GM12878 (cell line): Measurements from ENCODE around the gene TOMM40L. TPM values are rescaled to one million over a fixed set of nuclear protein-coding genes. Genes with fewer than 3 reads are reported as not detected.

Experiments
- ATAC-seq: fragments of 200-7000 bp; cut with Tn5 transposase; 3 replicates; pipeline ENCODE4 v1.9.1; 2020; ENCODE audit warnings: mild to moderate bottlenecking, moderate library complexity
- BruUV-seq: library from RNA; stranded (reverse); fragments of 400-500 nt; replicated peaks from 2 replicates; lab custom pipeline; 2021; lab: Mats Ljungman, UMichigan
- CTCF ChIA-PET: fragments of 300-600 bp; sonication (Branson Sonifier 250); formaldehyde crosslinking; extraction: SDS; loops from one replicate; lab custom pipeline; 2021; ENCODE audit warnings: inconsistent platforms; lab: Yijun Ruan, JAX
- POLR2A ChIA-PET: fragments of 350-600 bp; formaldehyde crosslinking; extraction: SDS; loops from one replicate; lab custom pipeline; 2021; ENCODE audit warnings: inconsistent platforms; lab: Charles Lee
- RAD21 ChIA-PET: fragments of 300-600 bp; sonication (Branson Sonifier 250); formaldehyde crosslinking; loops from one replicate; lab custom pipeline; 2023; ENCODE audit warnings: antibody characterized with exemption; ENCODE audit not compliant: unreplicated experiment; lab: Charles Lee
- SMC1A ChIA-PET: fragments of 300-600 bp; sonication (Branson Sonifier 250); formaldehyde crosslinking; loops from one replicate; lab custom pipeline; 2023; ENCODE audit not compliant: unreplicated experiment, uncharacterized antibody; lab: Charles Lee
- DNase-seq: peaks from one replicate; pipeline ENCODE4 v3.0.0-alpha.2; 2011; ENCODE audit warnings: low read depth, low spot score
- FAIRE-seq: peaks from 3 replicates; lab custom pipeline; 2011; peaks lifted over from hg19 to GRCh38; lab: Jason Lieb, UNC
- H2AFZ ChIP-seq: 2 replicates; pipeline ENCODE4 v1.6.0; 2011; ENCODE audit warnings: low read depth, low read length, control low read depth; ENCODE audit not compliant: control insufficient read depth
- H3K27ac ChIP-seq: 2 replicates; pipeline ENCODE4 v1.5.1; 2011; ENCODE audit warnings: control low read depth; ENCODE audit not compliant: control insufficient read depth, insufficient read depth
- H3K27me3 ChIP-seq, 2 experiments: replicated peaks in 1 of 2; 2 replicates each; pipeline versions ENCODE4 v1.6.0 to v1.6.1; 2011; ENCODE audit warnings: low read length in 1 of 2; ENCODE audit not compliant: control insufficient read depth in 2 of 2, insufficient read depth in 2 of 2
- H3K36me3 ChIP-seq, 2 experiments: 2 replicates each; pipeline ENCODE4 v1.5.1; 2011; ENCODE audit warnings: low read length in 1 of 2; ENCODE audit not compliant: control insufficient read depth in 2 of 2, insufficient read depth in 2 of 2
- H3K4me1 ChIP-seq: 2 replicates; pipeline ENCODE4 v1.6.1; 2011; ENCODE audit warnings: mild to moderate bottlenecking, low read length, moderate library complexity, mixed read lengths; ENCODE audit not compliant: control insufficient read depth, insufficient read depth
- H3K4me2 ChIP-seq: 2 replicates; pipeline ENCODE4 v1.6.0; 2011; ENCODE audit warnings: control low read depth; ENCODE audit not compliant: control insufficient read depth, insufficient read depth
- H3K4me3 ChIP-seq: fragments of 200-600 bp; sonication (generic); 2 replicates; pipeline ENCODE4 v1.5.1; 2016
- H3K79me2 ChIP-seq: 2 replicates; pipeline ENCODE4 v1.6.0; 2011; ENCODE audit warnings: low read length; ENCODE audit not compliant: control insufficient read depth, insufficient read depth
- H3K9ac ChIP-seq: 2 replicates; pipeline ENCODE4 v1.8.0; 2011; ENCODE audit warnings: low read length, control low read depth, mixed read lengths; ENCODE audit not compliant: control insufficient read depth, insufficient read depth
- H3K9me3 ChIP-seq: replicated peaks from 3 replicates; pipeline ENCODE4 v1.5.1; 2011; ENCODE audit warnings: mild to moderate bottlenecking, low read length; ENCODE audit not compliant: control insufficient read depth, insufficient read depth
- H4K20me1 ChIP-seq: 2 replicates; pipeline ENCODE4 v1.6.0; 2011; ENCODE audit not compliant: control insufficient read depth, insufficient read depth
- CEBPZ ChIP-seq: fragments of 150-350 bp; IDR thresholded peaks from 2 replicates; pipeline ENCODE4 v1.6.1; 2016; ENCODE audit warnings: low read depth, low read length
- CTCF ChIP-seq, 3 experiments: IDR thresholded peaks in 2 of 3; conservative IDR thresholded peaks in 1 of 3; 2 replicates each; pipeline ENCODE4 v1.5.1; 2011; ENCODE audit warnings: low read depth in 3 of 3, low read length in 3 of 3, mild to moderate bottlenecking in 3 of 3, control low read depth in 2 of 3, moderate library complexity in 2 of 3, inconsistent platforms in 1 of 3, mixed read lengths in 1 of 3; ENCODE audit not compliant: control insufficient read depth in 2 of 3, insufficient read depth in 1 of 3; ENCODE audit errors: extremely low read depth in 1 of 3
- EED ChIP-seq: sonication (generic); IDR thresholded peaks from 2 replicates; pipeline ENCODE4 v1.6.1; 2016; ENCODE audit warnings: antibody characterized with exemption, low read depth
- EZH2 ChIP-seq: IDR thresholded peaks from 2 replicates; pipeline ENCODE4 v1.6.1; 2012; ENCODE audit warnings: low read depth, mild to moderate bottlenecking, control low read depth, inconsistent platforms, low read length, borderline replicate concordance; ENCODE audit not compliant: control insufficient read depth
- HCFC1 ChIP-seq: fragments of 150-350 bp; IDR thresholded peaks from 2 replicates; pipeline ENCODE4 v1.6.1; 2014; ENCODE audit warnings: low read length
- JUND ChIP-seq: IDR thresholded peaks from 2 replicates; pipeline ENCODE4 v1.6.1; 2012; ENCODE audit warnings: low read depth, mild to moderate bottlenecking, low read length, improper control_type of control experiment, moderate library complexity
- KDM1A ChIP-seq: fragments of 200-600 bp; sonication (generic); IDR thresholded peaks from 2 replicates; pipeline ENCODE4 v1.6.1; 2016; ENCODE audit warnings: borderline replicate concordance
- PAX5 ChIP-seq: IDR thresholded peaks from 2 replicates; pipeline ENCODE4 v1.6.1; 2011; ENCODE audit warnings: low read depth, low read length, borderline replicate concordance
- PRDM15 ChIP-seq: fragments of 450-650 bp; formaldehyde crosslinking; IDR thresholded peaks from 2 replicates; pipeline ENCODE4 v1.4.0; 2020; ENCODE audit warnings: mild to moderate bottlenecking, moderate library complexity
- RELA ChIP-seq: fragments of 450-650 bp; IDR thresholded peaks from 2 replicates; pipeline ENCODE4 v1.8.0; 2014; ENCODE audit warnings: borderline replicate concordance; ENCODE audit not compliant: partially characterized antibody
- SIN3A ChIP-seq: IDR thresholded peaks from 2 replicates; pipeline ENCODE4 v1.6.1; 2012; ENCODE audit warnings: low read depth, low read length, improper control_type of control experiment
- SP1 ChIP-seq: IDR thresholded peaks from one replicate; pipeline ENCODE4 v1.6.1; 2011; ENCODE audit warnings: low read depth, low read length
- SREBF2 ChIP-seq: IDR thresholded peaks from 2 replicates; pipeline ENCODE4 v1.6.1; 2012; ENCODE audit warnings: mild to moderate bottlenecking, low read length
- WGBS: methylation state at CpG from one replicate; pipeline ENCODE4 v1.1.6; 2016; ENCODE audit warnings: low lambda C conversion rate; ENCODE audit not compliant: insufficient replicate concordance, insufficient coverage; ENCODE audit errors: missing lambda C conversion rate; 5-methylcytosine and 5-hydroxymethylcytosine counted together
- in situ Hi-C: fragments of 300-500 bp; cut with MboI; formaldehyde crosslinking; loops from 9 replicates; pipeline ENCODE4 v1.14.3; 2018; ENCODE audit warnings: mixed read lengths
- intact Hi-C: fragments of 100-400 bp; cut with micrococcal nuclease; formaldehyde crosslinking; loops from one replicate; pipeline ENCODE4 v1.14.2; 2022; ENCODE audit not compliant: unreplicated experiment
- polyA plus RNA-seq, 11 experiments: library from polyadenylated mRNA; depleted of rRNA in 4 of 11; unstranded in 6 of 11; stranded (reverse) in 5 of 11; fragments of >200 nt; fragmentation: Nextera tagmentation in 4 of 11; fragmentation: Illumina TruSeq in 1 of 11; extraction: Ambion mirVana in 4 of 11; extraction: Trizol in 1 of 11; gene quantifications; 1 replicate in 1 of 11; 2 replicates in 10 of 11; pipeline versions ENCODE4 v1.2.1 to v1.2.3, GENCODE V29; 2011 to 2016; ENCODE audit warnings: inconsistent platforms in 2 of 11, missing spikeins in 2 of 11, low read depth in 1 of 11
- total RNA-seq, 4 experiments: library from RNA; depleted of rRNA in 3 of 4; stranded (reverse); fragments of >200 nt in 3 of 4; fragmentation: Illumina TruSeq in 1 of 4; extraction: Trizol in 1 of 4; gene quantifications; 2 replicates each; pipeline versions ENCODE4 v1.2.1 to v1.2.3, GENCODE V29; 2013 to 2021

The TOMM40L gene
- total and polyA plus RNA-seq, 10 of the 15 experiments (the other 5 are each of a cell fraction or from before 2014, with no cell fraction given) = 5.9 to 21.6 (median 15.7) TPM

- ChIA-PET SMC1A (interaction anchor here (1.0 to 6.3 kb wide), 10 partner anchors 8 to 154 kb away, joined by 3 to 72 read pairs (median 26); partner anchors contain the start of gene FCER1G), RAD21 (interaction anchor here (1.2 to 5.0 kb wide), 9 partner anchors 24 to 512 kb away, joined by 3 to 77 read pairs (median 21); partner anchors contain the start of genes NDUFS2 and SDHC), POLR2A (interaction anchor here (0.6 to 1.5 kb wide), 2 partner anchors 156 to 202 kb away, joined by 3 read pairs; no protein-coding TSS in a partner anchor), CTCF (interaction anchor here (0.7 to 17.1 kb wide), 17 partner anchors 8 to 511 kb away, joined by 3 to 385 read pairs (median 28); partner anchors contain the start of genes CFAP126, FCER1G, NDUFS2 and SDHC)
- Histone ChIP-seq H3K9me3 (no peaks in the 10 kb centered on the region), H3K27ac (no peak overlapping the region), H3K4me2 (peak overlapping the region; percentile 95), H3K9ac (no peak overlapping the region; the same call in 1 of the 2 replicates), H3K79me2 (peaks cover 10% of the 10 kb centered on the region), H3K27me3 (no peaks in the 10 kb centered on the region), H2AFZ (peak overlapping the region; percentile 93), H3K4me3 (peak overlapping the region; percentile 83; the same call in 1 of the 2 replicates), H3K36me3 (peaks cover 3 to 4% of the 10 kb centered on the region in 2 experiments; a peak in 2 of 4 replicates), H3K4me1 (peaks cover 19% of the 10 kb centered on the region), H4K20me1 (no peaks in the 10 kb centered on the region)
- in situ Hi-C loops = loop anchor here (5.0 kb wide), 2 partner anchors 64 to 154 kb away; no protein-coding TSS in a partner anchor
- FAIRE-seq (no peak), ATAC-seq (no peak), DNase-seq (no peak)
- TF ChIP-seq JUND (no peak), PRDM15 (no peak), RELA (no peak), KDM1A (no peak), SP1 (no peak), CTCF (IDR thresholded peaks at IDR 0.05 in 2 of 3, conservative IDR thresholded peaks at IDR 0.05 in 1 of 3; ENCODE audit: control insufficient read depth in 2 of 3, extremely low read depth in 1 of 3, insufficient read depth in 1 of 3, low read depth in 3 of 3, low read length in 3 of 3) (no peak), SIN3A (no peak), CEBPZ (no peak), EED (no peak), SREBF2 (no peak), EZH2 (no peak), HCFC1 (no peak), PAX5 (no peak)
- no TSS peak for BruUV-seq
- WGBS = 97% methylated on average over 7 of the region's 7 CpGs
- intact Hi-C loops = loop anchor here (5.0 kb wide), 1 partner anchor 79 kb away; the partner anchor contains the start of gene MPZ
Measured at GRCh38 chr1:161228032-161228431, 2.2 kb downstream of the TOMM40L start.
